ENCODE results near the gene YEATS4. TPM values are rescaled to one million over a fixed set of nuclear protein-coding genes. Genes with fewer than 3 reads are reported as not detected.

YEATS4 gene
- total and polyA plus RNA-seq, 9 of the 15 experiments (the other 6 are each of a cell fraction or from before 2014, with no cell fraction given) = 25.9 to 92.2 (median 49.2) TPM

DNA sequence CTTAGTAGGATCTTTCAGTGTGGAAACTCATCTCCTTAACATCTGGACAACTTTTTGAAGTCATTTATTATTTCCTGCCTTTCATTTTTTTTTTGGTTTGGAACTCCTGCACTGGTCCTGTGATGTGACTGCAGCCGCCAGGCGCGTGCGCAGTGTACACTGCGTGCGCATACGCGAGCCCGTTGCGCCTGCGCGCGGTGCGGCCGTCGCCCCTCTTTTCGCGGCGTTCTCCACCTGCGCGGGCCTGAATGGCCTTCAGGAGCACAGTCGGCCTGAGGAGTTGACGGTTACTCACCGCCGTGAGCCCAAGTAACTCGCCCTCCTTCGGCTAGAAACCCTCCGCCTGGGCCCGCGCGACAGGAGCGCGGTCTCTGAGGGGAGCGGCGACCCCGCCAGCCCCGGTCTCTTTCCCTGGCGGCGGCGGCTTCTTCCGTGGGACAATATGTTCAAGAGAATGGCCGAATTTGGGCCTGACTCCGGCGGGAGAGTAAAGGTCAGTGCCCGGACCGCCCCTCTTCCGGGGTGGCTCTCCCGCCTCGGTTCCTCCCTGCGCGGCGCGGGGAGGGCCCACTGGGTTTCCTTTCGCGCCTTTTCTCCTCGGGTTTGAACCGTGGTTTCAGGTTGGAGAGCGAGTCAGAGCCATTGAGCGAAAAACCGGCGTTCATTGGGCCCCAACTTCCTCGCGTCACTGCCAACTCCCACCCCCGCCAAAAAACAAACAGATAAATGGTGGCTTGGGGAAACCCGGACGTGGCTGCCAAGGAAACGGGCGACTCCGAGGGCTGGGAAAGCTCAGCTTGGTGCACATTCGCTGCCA lies at the start of gene YEATS4 (continued):
- TF ChIP-seq, protein P1, sequence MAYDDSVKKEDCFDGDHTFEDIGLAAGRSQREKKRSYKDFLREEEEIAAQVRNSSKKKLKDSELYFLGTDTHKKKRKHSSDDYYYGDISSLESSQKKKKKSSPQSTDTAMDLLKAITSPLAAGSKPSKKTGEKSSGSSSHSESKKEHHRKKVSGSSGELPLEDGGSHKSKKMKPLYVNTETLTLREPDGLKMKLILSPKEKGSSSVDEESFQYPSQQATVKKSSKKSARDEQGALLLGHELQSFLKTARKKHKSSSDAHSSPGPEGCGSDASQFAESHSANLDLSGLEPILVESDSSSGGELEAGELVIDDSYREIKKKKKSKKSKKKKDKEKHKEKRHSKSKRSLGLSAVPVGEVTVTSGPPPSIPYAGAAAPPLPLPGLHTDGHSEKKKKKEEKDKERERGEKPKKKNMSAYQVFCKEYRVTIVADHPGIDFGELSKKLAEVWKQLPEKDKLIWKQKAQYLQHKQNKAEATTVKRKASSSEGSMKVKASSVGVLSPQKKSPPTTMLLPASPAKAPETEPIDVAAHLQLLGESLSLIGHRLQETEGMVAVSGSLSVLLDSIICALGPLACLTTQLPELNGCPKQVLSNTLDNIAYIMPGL (CRISPR knock-in tag; IDR thresholded peaks at IDR 0.05) = no peak; the same call in 1 of the 2 replicates
- TF ChIP-seq, protein P2, sequence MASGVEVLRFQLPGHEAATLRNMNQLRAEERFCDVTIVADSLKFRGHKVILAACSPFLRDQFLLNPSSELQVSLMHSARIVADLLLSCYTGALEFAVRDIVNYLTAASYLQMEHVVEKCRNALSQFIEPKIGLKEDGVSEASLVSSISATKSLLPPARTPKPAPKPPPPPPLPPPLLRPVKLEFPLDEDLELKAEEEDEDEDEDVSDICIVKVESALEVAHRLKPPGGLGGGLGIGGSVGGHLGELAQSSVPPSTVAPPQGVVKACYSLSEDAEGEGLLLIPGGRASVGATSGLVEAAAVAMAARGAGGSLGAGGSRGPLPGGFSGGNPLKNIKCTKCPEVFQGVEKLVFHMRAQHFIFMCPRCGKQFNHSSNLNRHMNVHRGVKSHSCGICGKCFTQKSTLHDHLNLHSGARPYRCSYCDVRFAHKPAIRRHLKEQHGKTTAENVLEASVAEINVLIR (CRISPR knock-in tag; IDR thresholded peaks at IDR 0.05) = no peak
- TF ChIP-seq, protein P3, sequence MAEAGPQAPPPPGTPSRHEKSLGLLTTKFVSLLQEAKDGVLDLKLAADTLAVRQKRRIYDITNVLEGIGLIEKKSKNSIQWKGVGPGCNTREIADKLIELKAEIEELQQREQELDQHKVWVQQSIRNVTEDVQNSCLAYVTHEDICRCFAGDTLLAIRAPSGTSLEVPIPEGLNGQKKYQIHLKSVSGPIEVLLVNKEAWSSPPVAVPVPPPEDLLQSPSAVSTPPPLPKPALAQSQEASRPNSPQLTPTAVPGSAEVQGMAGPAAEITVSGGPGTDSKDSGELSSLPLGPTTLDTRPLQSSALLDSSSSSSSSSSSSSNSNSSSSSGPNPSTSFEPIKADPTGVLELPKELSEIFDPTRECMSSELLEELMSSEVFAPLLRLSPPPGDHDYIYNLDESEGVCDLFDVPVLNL (CRISPR knock-in tag; IDR thresholded peaks at IDR 0.05; ENCODE audit: low read depth) = peak; percentile 90
- TF ChIP-seq ZNF274 (IDR thresholded peaks at IDR 0.05; ENCODE audit: borderline replicate concordance, low read depth, low read length) (no peak), STAT5A (IDR thresholded peaks at IDR 0.05; ENCODE audit: borderline replicate concordance, low read length) (no peak), ZNF583 (CRISPR knock-in tag; IDR thresholded peaks at IDR 0.05) (no peak), BDP1 (IDR thresholded peaks at IDR 0.05; ENCODE audit: insufficient read depth, insufficient read length) (no peak), CREM (IDR thresholded peaks at IDR 0.05; ENCODE audit: low read depth) (peak; percentile 85), FOXA3 (CRISPR knock-in tag; conservative IDR thresholded peaks at IDR 0.05 in 1 of 2, IDR thresholded peaks at IDR 0.05 in 1 of 2) (no peak), ZNF384 (IDR thresholded peaks at IDR 0.05; ENCODE audit: low read depth, low read length) (peak; percentile 73), FIP1L1 (IDR thresholded peaks at IDR 0.05; ENCODE audit: low read depth, low read length, poor library complexity, severe bottlenecking) (peak; percentile 91), POLR3G (IDR thresholded peaks at IDR 0.05; ENCODE audit: extremely low read depth, insufficient read length, insufficient replicate concordance) (no peak)
- TF ChIP-seq, protein P4, sequence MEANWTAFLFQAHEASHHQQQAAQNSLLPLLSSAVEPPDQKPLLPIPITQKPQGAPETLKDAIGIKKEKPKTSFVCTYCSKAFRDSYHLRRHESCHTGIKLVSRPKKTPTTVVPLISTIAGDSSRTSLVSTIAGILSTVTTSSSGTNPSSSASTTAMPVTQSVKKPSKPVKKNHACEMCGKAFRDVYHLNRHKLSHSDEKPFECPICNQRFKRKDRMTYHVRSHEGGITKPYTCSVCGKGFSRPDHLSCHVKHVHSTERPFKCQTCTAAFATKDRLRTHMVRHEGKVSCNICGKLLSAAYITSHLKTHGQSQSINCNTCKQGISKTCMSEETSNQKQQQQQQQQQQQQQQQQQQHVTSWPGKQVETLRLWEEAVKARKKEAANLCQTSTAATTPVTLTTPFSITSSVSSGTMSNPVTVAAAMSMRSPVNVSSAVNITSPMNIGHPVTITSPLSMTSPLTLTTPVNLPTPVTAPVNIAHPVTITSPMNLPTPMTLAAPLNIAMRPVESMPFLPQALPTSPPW (CRISPR knock-in tag; IDR thresholded peaks at IDR 0.05) = peak; percentile 89
- TF ChIP-seq, protein P5, sequence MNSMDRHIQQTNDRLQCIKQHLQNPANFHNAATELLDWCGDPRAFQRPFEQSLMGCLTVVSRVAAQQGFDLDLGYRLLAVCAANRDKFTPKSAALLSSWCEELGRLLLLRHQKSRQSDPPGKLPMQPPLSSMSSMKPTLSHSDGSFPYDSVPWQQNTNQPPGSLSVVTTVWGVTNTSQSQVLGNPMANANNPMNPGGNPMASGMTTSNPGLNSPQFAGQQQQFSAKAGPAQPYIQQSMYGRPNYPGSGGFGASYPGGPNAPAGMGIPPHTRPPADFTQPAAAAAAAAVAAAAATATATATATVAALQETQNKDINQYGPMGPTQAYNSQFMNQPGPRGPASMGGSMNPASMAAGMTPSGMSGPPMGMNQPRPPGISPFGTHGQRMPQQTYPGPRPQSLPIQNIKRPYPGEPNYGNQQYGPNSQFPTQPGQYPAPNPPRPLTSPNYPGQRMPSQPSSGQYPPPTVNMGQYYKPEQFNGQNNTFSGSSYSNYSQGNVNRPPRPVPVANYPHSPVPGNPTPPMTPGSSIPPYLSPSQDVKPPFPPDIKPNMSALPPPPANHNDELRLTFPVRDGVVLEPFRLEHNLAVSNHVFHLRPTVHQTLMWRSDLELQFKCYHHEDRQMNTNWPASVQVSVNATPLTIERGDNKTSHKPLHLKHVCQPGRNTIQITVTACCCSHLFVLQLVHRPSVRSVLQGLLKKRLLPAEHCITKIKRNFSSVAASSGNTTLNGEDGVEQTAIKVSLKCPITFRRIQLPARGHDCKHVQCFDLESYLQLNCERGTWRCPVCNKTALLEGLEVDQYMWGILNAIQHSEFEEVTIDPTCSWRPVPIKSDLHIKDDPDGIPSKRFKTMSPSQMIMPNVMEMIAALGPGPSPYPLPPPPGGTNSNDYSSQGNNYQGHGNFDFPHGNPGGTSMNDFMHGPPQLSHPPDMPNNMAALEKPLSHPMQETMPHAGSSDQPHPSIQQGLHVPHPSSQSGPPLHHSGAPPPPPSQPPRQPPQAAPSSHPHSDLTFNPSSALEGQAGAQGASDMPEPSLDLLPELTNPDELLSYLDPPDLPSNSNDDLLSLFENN (IDR thresholded peaks at IDR 0.05; ENCODE audit: low read depth in 2 of 2, low read length in 2 of 2) = peak in 1 of 2 experiments; percentile 36; a peak in 1 of 4 replicates
- TF ChIP-seq, protein P6, sequence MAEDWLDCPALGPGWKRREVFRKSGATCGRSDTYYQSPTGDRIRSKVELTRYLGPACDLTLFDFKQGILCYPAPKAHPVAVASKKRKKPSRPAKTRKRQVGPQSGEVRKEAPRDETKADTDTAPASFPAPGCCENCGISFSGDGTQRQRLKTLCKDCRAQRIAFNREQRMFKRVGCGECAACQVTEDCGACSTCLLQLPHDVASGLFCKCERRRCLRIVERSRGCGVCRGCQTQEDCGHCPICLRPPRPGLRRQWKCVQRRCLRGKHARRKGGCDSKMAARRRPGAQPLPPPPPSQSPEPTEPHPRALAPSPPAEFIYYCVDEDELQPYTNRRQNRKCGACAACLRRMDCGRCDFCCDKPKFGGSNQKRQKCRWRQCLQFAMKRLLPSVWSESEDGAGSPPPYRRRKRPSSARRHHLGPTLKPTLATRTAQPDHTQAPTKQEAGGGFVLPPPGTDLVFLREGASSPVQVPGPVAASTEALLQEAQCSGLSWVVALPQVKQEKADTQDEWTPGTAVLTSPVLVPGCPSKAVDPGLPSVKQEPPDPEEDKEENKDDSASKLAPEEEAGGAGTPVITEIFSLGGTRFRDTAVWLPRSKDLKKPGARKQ (CRISPR knock-in tag; IDR thresholded peaks at IDR 0.05) = no peak
